HS-27A (cell line): ENCODE results near the gene CACNG8.
A peak's percentile ranks its signal among the peaks of the same experiment; 100 is the strongest.

Experiments used
- DNase-seq: peaks from one replicate; pipeline ENCODE4 v3.0.0-alpha.2; 2012; ENCODE audit warnings: low read depth, missing footprints

Gene CACNG8

DNA sequence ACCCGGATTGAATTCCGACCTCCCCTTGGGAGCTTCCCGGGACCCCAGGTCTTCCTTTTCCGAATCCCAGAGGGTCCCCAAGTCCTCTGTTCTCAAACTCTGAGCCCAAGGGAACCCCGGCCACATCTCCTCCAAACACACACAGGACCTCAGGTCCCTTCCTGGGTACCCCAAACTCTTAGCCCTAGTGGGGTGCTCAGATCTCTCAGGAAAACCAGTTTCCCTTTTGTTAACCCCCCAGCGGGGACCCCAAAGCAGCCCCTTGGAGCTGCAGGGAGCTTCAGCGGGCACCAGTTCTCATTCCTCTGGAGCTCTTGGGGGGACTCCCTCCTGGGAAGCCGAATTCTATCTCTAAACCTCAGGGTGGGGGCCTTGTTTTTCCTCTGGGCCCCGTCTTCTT, 29.5 kb downstream of the CACNG8 start:
- no peak for DNase-seq

DNA sequence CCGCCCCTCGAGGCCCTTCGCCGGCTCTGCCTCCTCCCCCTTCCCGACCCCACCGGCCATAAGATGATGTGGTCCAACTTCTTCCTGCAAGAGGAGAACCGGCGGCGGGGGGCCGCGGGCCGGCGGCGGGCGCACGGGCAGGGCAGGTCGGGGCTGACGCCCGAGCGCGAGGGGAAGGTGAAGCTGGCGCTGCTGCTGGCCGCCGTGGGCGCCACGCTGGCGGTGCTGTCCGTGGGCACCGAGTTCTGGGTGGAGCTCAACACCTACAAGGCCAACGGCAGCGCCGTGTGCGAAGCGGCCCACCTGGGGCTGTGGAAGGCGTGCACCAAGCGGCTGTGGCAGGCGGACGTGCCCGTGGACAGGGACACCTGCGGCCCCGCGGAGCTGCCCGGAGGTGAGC, 30.1 kb downstream of the CACNG8 start:
- DNase-seq, result no peak

GRCh38 chr19:53993448-53993847, 30.7 kb downstream of the CACNG8 start:
- no peak for DNase-seq

DNA sequence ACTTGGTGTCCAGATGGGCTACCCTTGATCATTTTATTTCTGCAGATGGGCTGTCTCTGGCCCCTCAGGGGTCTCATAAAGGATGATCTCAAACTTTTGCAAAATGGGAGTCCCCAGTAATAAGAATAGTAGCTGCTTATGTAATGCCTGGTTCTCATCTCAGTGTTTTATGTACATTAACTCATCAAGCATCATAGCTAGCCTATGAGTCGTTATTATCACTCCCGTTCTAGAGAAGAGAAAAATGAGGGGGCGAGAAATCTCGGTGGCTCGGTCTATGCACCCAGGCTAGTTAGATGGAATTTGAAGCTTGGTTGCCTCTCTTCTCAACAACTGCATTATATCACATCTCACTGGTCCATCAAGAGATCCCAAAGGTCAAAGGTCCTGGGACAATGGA, 32.1 kb downstream of the CACNG8 start:
- DNase-seq, result no peak

GRCh38 chr19:53998223-53998622, 35.5 kb downstream of the CACNG8 start:
- DNase-seq, result no peak

DNA sequence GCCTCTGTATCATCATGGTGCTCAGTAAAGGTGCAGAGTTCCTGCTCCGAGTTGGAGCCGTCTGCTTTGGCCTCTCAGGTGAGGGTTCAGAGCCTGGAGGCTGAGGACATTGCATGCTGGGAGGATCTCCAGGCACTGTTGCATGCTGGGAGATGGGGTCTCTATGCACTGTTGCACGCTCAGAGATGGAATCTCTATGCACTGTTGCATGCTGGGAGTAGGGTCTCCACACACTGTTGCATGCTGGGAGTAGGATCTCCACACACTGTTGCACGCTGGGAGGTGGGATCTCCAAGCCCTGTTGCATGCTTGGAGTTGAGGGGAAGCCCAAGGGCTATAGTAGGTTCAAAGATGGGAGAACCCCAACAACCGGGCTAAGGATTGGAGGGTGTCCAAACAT, 37.0 kb downstream of the CACNG8 start:
- DNase-seq, result no peak

DNA sequence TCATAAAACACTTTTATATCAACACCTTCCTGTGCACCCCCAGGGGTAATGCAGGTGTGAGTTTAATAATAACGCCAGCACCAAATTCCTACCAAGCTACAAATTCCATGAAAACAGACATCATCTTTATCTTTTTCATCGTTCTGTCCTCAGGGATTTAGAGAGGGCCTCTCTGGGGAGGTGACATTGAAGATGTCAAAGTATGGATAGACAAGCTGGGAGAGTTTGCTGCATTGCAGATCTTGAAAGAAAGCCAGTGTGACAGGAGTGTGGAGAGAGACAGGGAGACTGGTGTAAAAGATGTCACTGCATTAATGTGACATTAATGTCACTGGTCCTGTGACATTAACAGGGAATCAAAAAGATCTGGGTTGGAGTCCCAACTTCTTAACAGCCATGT, 38.8 kb downstream of the CACNG8 start:
- DNase-seq, result no peak

DNA sequence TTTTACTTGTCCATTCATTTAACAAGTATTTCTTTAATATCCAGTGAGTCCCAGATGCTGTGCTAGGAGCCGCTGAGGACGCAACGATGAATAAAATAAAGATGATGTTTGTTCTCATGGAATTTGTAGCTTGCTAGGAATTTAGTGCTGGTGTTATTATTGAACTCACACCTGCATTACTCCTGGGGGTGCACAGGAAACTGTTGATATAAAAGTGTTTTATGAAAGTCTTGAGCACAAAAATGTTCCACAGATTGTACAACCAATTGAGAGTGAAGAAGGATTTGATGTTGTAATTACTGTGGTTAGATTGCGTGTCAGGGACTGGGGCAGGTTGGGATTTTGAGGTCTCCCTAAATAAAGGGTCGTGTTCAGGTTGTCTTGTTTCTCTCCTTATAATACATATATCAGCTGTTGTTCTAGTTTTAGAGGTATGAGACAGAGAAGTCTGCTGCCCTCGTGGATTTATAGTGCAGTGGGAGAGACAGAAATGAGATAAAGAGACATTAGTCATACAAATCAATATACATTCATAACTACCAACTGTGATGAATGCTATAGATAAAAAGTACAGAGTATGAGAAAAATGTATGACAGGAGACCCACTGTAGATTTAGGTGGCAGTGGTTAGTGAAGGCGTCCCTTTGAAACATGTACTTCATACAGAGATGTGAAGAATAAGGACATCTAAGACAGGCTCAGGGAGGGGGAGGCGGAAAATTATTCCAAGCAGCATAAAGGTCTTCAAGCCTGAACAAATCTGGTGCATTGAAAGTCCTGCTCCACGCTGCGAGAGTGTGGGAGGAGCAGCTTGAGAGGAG, 40.0 kb downstream of the CACNG8 start:
- DNase-seq, result peak; percentile 82

GRCh38 chr19:54009440-54009839, 46.7 kb downstream of the CACNG8 start:
- DNase-seq, result no peak

DNA sequence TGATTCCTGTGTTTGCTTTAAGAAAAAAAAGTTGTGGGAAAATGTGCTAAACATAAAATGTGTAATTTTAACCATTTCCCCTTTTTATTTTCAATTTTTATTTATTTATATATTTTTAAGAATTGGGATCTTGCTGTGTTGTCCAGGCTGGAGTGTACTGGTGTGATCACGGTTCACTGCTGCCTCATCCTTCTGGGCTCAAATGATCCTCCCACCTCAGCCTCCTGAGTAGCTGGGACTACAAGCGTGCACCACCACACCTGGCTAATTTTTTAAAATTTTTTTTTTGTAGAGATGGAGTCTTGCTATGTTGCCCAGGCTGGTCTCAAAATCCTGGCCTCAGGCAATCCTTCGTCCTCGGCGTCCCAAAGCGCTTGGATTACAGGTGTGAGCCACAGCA, 47.7 kb downstream of the CACNG8 start:
- no peak for DNase-seq

DNA sequence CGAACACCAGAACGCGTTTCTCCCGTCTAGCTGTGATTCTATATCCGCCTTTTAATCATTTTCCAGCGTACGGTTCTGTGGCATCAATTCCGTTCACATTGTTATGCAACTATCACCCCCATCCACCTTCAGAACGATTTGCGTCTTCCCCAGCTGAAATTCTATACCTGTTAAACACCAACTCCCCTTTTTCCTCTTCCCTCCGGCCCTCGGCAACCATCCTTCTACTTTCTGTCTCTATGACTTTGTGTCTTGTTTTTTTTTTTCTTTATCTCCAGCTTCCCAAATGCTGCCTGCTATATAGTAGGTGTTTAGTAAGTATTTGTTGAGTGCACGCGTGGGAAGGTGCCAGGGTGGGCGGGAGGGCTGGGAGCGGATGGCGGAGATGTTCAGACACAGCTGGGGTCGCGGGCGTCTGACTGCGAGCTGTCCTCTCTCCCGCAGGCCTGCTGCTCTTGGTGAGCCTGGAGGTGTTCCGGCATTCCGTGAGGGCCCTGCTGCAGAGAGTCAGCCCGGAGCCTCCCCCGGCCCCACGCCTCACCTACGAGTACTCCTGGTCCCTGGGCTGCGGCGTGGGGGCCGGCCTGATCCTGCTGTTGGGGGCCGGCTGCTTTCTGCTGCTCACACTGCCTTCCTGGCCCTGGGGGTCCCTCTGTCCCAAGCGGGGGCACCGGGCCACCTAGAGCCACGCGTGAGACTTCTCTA, 48.9 kb downstream of the CACNG8 start:
- DNase-seq, result no peak

DNA sequence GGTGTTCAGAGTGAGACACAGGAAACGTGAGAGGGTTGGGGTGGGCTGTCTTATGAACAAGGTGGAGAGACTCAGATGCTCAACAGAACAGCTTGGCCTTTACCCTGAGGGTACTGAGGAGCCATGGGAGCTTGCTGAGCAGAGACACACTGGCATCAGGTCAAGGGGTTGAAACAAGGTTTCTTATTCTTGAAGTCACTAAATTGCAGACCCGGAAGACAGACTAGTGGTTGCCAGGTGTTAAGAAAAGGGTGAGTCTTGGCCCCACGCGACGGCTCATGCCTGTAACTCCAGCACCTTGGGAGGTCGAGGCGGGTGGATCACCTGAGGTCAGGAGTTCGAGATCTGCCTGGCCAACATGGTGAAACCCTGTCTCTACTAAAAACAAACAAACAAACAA, 51.1 kb downstream of the CACNG8 start:
- no peak for DNase-seq

DNA sequence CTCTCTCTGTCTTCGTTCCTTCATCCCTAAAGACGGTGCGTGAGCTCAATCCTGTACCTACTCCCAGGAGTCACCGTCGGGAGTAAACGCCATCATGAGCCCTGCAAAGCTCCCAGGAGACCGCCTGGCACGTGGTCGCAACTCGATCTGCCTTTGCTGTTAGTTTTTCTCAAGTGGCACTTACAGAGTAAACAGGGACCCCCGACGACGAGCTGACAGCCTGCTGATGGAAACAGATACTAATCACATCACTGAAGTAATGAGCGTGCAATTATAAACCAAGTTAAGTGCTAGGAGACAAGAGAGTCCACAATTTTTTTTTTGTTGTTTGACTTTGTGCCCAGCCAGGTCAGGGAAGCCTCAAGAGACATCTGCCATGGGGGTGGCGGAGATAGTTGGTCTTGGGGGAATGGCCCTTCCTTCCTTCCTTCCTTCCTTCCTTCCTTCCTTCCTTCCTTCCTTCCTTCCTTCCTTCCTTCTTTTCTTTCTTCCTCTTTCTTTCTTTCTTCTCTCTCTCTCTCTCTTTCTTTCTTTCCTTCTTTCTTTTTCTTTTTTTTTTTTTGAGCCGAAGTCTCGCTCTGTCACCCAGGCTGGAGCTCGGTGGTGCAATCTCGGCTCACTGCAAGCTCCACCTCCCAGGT, 52.3 kb downstream of the CACNG8 start:
- DNase-seq, result no peak

GRCh38 chr19:54017261-54017660, 54.5 kb downstream of the CACNG8 start:
- DNase-seq, result no peak

- DNase-seq, result no peak
Observed at GRCh38 chr19:54021363-54021762, 58.6 kb downstream of the CACNG8 start.

- no peak for DNase-seq
Observed at GRCh38 chr19:54021932-54022331, 59.2 kb downstream of the CACNG8 start.

DNA sequence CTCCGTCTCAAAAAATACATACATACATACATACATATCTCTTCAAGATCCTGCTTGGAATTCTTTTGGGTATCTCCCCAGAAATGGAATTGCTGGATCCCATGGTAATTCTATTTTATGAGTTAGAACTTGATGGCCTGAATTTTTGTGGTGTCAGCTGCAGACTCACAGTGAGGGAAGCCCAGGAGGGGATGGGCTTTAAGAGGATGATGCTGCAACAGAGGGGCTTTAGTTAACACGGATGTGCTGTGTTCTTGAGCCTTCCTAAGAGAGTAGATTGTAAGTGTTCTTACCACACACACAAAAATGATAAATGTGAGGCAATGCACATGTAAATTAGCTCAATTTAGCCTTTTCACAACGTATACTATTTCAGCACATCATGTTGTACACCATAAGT, 60.5 kb downstream of the CACNG8 start:
- no peak for DNase-seq

DNA sequence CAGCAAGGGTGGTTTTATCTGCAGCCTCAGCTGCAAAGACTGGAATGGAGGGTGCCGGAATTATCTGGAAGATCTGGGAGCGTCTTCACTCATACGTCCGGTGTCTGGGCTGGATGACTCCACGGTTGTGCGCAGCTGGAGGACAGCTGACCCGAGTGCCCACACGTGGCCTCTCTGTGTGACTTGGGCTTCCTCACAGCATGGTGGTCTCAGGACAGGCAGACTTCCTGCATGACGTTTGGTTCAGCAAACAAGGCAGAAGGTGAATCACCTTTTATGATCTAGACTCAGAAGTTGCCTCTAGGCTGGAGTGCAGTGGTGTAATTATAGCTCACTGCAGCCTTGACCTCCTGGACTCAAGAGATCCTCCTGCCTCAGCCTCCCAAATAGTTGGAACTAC, 61.9 kb downstream of the CACNG8 start:
- DNase-seq, result no peak

- no peak for DNase-seq
Observed at GRCh38 chr19:54026656-54027055, 63.9 kb downstream of the CACNG8 start.

- DNase-seq, result no peak
Observed at GRCh38 chr19:54029301-54029700, 66.6 kb downstream of the CACNG8 start.

DNA sequence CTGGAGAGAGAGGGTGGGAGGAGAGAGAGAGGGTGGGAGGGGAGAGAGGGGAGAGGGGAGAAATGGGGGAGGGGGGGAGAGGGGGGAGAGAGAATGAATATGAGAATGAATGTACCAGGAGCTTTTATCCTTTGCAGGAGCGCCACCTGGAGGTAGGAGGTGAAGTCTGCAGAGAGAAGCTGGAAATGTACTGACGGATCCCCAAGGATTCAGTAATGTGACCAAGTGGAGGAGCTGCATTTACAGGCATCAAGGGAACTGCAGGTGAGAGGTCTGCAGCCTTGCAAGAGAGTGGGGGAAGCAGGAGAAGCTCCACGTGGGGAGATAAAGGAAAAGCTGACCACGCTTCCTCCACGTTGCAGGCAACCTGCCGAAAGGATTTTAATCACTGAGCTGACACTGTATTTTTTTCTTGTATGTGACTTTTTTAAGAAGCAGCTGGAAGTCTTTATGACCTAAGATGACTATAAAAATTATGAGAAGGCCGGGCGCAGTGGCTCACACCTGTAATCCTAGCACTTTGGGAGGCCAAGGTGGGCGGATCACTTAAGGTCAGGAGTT, 67.3 kb downstream of the CACNG8 start:
- no peak for DNase-seq

DNA sequence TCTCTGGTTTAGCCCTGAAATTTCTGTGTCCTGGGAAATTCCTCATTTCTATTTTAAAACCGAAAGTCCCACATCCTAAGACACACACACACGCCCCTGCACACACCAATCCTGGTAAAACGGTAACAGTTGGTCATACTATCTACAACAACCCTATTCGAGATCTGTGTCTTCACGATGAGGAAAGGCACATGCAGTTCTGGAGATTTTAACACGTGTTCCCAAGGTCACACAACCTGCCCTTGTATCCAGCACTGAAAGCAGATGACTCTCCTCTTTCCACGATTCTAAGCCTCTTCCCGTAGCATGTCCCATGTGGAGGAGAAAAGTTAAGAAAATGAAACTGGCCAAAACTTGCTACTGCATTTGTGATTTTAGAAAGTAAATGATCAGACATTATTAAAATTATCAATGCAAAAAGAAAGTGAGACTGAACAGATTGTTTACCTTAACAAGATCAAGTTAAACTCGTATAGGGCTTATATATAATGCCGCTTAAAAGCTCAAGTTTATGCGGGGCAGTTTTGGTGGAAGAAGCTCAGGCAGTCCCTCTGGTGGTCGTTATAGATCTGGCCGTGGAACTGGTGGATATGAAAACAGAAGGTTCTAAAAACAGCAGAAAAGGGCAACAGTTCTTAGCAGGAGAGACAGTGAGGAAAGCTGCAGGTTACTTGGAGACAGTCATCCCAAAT, 68.3 kb downstream of the CACNG8 start:
- DNase-seq, result no peak
